22Rv1 (cell line): Measurements from ENCODE around the gene BMPR2.

Source experiments
- ZFX ChIP-seq: fragments of 450-650 bp; IDR thresholded peaks from 2 replicates; pipeline ENCODE4 v1.6.1; 2017; ENCODE audit warnings: antibody characterized with exemption, borderline replicate concordance
- TF ChIP-seq, protein P1 (sequence below): fragments of 450-650 bp; IDR thresholded peaks from 2 replicates; pipeline ENCODE4 v1.5.1; 2017; ENCODE audit warnings: mild to moderate bottlenecking

GRCh38 chr2:202512176-202512575 is 136.0 kb downstream of the BMPR2 start:
- TF ChIP-seq, protein P1, sequence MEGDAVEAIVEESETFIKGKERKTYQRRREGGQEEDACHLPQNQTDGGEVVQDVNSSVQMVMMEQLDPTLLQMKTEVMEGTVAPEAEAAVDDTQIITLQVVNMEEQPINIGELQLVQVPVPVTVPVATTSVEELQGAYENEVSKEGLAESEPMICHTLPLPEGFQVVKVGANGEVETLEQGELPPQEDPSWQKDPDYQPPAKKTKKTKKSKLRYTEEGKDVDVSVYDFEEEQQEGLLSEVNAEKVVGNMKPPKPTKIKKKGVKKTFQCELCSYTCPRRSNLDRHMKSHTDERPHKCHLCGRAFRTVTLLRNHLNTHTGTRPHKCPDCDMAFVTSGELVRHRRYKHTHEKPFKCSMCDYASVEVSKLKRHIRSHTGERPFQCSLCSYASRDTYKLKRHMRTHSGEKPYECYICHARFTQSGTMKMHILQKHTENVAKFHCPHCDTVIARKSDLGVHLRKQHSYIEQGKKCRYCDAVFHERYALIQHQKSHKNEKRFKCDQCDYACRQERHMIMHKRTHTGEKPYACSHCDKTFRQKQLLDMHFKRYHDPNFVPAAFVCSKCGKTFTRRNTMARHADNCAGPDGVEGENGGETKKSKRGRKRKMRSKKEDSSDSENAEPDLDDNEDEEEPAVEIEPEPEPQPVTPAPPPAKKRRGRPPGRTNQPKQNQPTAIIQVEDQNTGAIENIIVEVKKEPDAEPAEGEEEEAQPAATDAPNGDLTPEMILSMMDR = no peak
- no peak for TF ChIP-seq ZFX
